ENCODE data around the gene OR4Q2.
"Not testable (repeated sequence)": the region's sequence is repeated elsewhere in the genome, so short reads cannot be mapped to it uniquely, and the experiment has no call there.

DNA sequence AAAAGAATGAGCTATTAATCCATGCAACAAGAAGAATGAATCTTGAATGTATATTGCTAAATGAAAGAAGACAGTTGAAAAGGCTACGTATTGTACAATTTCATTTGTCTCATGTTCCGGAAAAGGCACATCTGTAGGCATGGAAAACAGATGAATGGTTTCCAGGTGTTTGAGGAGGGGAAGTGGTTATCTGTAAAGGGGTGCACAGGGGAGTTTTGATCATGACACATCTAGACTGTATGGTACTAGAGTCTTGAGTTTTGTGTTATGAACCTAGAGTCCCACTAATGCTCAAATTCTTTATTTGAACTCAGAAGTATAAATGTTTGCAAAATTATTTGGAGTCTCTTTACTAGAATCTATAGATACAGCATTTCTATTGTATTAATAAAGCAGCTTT lies 32.2 kb upstream of the OR4Q2 start:
- not testable (repeated sequence) for TF ChIP-seq POLR2A (IDR thresholded peaks at IDR 0.05)
- TF ChIP-seq, protein P1, sequence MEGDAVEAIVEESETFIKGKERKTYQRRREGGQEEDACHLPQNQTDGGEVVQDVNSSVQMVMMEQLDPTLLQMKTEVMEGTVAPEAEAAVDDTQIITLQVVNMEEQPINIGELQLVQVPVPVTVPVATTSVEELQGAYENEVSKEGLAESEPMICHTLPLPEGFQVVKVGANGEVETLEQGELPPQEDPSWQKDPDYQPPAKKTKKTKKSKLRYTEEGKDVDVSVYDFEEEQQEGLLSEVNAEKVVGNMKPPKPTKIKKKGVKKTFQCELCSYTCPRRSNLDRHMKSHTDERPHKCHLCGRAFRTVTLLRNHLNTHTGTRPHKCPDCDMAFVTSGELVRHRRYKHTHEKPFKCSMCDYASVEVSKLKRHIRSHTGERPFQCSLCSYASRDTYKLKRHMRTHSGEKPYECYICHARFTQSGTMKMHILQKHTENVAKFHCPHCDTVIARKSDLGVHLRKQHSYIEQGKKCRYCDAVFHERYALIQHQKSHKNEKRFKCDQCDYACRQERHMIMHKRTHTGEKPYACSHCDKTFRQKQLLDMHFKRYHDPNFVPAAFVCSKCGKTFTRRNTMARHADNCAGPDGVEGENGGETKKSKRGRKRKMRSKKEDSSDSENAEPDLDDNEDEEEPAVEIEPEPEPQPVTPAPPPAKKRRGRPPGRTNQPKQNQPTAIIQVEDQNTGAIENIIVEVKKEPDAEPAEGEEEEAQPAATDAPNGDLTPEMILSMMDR (IDR thresholded peaks at IDR 0.05): not testable (repeated sequence)

Data from heart left ventricle (tissue), 13 donors.